GM18867 (cell line): ENCODE results near the gene DHCR24.
"Not testable (repeated sequence)": the region's sequence is repeated elsewhere in the genome, so short reads cannot be mapped to it uniquely, and the experiment has no call there.

Experiments
- ATAC-seq: cut with Tn5 transposase; IDR thresholded peaks from one replicate; pipeline ENCODE4 v1.9.1; 2021; ENCODE audit warnings: mild to moderate bottlenecking, moderate library complexity; ENCODE audit not compliant: unreplicated experiment

Gene DHCR24

GRCh38 chr1:54886724-54887664, at the start of gene DHCR24:
Gene DHCR24 (minus strand): TSS chr1:54887195. CDS start chr1:54887119, 76 bp downstream.
- peak; percentile 94 for ATAC-seq

GRCh38 chr1:54936791-54937190, 49.8 kb upstream of the DHCR24 start:
- ATAC-seq = no peak

- no peak for ATAC-seq
Measured at GRCh38 chr1:54934869-54935268, 47.9 kb upstream of the DHCR24 start.

- not testable (repeated sequence) for ATAC-seq
Measured at GRCh38 chr1:54934081-54934480, 47.1 kb upstream of the DHCR24 start.

GRCh38 chr1:54931275-54931840, 44.4 kb upstream of the DHCR24 start:
- no peak for ATAC-seq

GRCh38 chr1:54929700-54930099, 42.7 kb upstream of the DHCR24 start:
- ATAC-seq = no peak

GRCh38 chr1:54928327-54928726, 41.3 kb upstream of the DHCR24 start:
- ATAC-seq = no peak

GRCh38 chr1:54927472-54928240, 40.7 kb upstream of the DHCR24 start:
- no peak for ATAC-seq

GRCh38 chr1:54926970-54927369, 40.0 kb upstream of the DHCR24 start:
- ATAC-seq = no peak

- no peak for ATAC-seq
Measured at GRCh38 chr1:54922921-54923421, 36.0 kb upstream of the DHCR24 start.

- ATAC-seq = no peak
Measured at GRCh38 chr1:54922040-54922761, 35.2 kb upstream of the DHCR24 start.

- no peak for ATAC-seq
Measured at GRCh38 chr1:54919367-54920359, 32.7 kb upstream of the DHCR24 start.

GRCh38 chr1:54911076-54911475, 24.1 kb upstream of the DHCR24 start:
- not testable (repeated sequence) for ATAC-seq

- ATAC-seq = no peak
Measured at GRCh38 chr1:54906586-54906985, 19.6 kb upstream of the DHCR24 start.

- no peak for ATAC-seq
Measured at GRCh38 chr1:54904476-54905048, 17.6 kb upstream of the DHCR24 start.

- ATAC-seq = no peak
Measured at GRCh38 chr1:54894271-54894670, 7.3 kb upstream of the DHCR24 start.

GRCh38 chr1:54892586-54892985, 5.6 kb upstream of the DHCR24 start:
- no peak for ATAC-seq

GRCh38 chr1:54889132-54889725, 2.2 kb upstream of the DHCR24 start:
- ATAC-seq = no peak
